Measurements from ENCODE around the gene HECTD1.

- no peak for TF ChIP-seq CTCF (conservative IDR thresholded peaks at IDR 0.05; ENCODE audit: low read length)
- no peak for TF ChIP-seq EZH2phosphoT487 (IDR thresholded peaks at IDR 0.05; ENCODE audit: borderline replicate concordance, low read depth, low read length)
These were observed 44.5 kb downstream of the HECTD1 start for GRCh38 chr14:31162910-31163649.
